Hepatocyte (in vitro differentiated cells): Measurements from ENCODE around the gene SLC19A1. TPM values are rescaled to one million over a fixed set of nuclear protein-coding genes. Genes with fewer than 3 reads are reported as not detected.
"Not testable (repeated sequence)": the region's sequence is repeated elsewhere in the genome, so short reads cannot be mapped to it uniquely, and the experiment has no call there.

Source experiments
- DNase-seq: peaks from one replicate; pipeline ENCODE4 v3.0.0-alpha.2; 2016; ENCODE audit warnings: low spot score
- H2AFZ ChIP-seq: fragments of 200-600 bp; sonication (generic); 2 replicates; pipeline ENCODE4 v1.6.0; 2016; ENCODE audit warnings: antibody characterized with exemption, mild to moderate bottlenecking
- H3K27ac ChIP-seq: fragments of 200-600 bp; sonication (generic); 2 replicates; pipeline ENCODE4 v1.5.1; 2016; ENCODE audit warnings: mild to moderate bottlenecking
- H3K27me3 ChIP-seq: fragments of 200-600 bp; sonication (generic); 2 replicates; pipeline ENCODE4 v1.6.1; 2016
- H3K36me3 ChIP-seq: fragments of 200-600 bp; sonication (generic); replicated peaks from 2 replicates; pipeline ENCODE4 v1.5.1; 2016; ENCODE audit warnings: low read depth; ENCODE audit not compliant: insufficient read depth
- H3K4me1 ChIP-seq: fragments of 200-600 bp; sonication (generic); 2 replicates; pipeline ENCODE4 v1.5.1; 2016; ENCODE audit warnings: mild to moderate bottlenecking, moderate library complexity; ENCODE audit not compliant: insufficient read depth
- H3K4me2 ChIP-seq: fragments of 200-600 bp; sonication (generic); 2 replicates; pipeline ENCODE4 v1.6.0; 2016
- H3K4me3 ChIP-seq: fragments of 200-600 bp; sonication (generic); 2 replicates; pipeline ENCODE4 v1.5.1; 2016; ENCODE audit warnings: mild to moderate bottlenecking
- H3K79me2 ChIP-seq: fragments of 200-600 bp; sonication (generic); 2 replicates; pipeline ENCODE4 v1.6.0; 2017; ENCODE audit warnings: mild to moderate bottlenecking
- H3K9me2 ChIP-seq: fragments of 200-600 bp; sonication (generic); replicated peaks from 2 replicates; pipeline ENCODE4 v1.6.0; 2017; ENCODE audit warnings: mild to moderate bottlenecking; ENCODE audit not compliant: insufficient read depth
- H3K9me3 ChIP-seq: fragments of 200-600 bp; sonication (generic); 2 replicates; pipeline ENCODE4 v1.5.1; 2016; ENCODE audit warnings: low read depth, mild to moderate bottlenecking
- H4K20me1 ChIP-seq: fragments of 200-600 bp; sonication (generic); 2 replicates; pipeline ENCODE4 v1.6.0; 2016; ENCODE audit warnings: mild to moderate bottlenecking; ENCODE audit not compliant: insufficient read depth, poor library complexity, severe bottlenecking
- EZH2 ChIP-seq: fragments of 200-600 bp; sonication (generic); IDR thresholded peaks from 2 replicates; pipeline ENCODE4 v1.6.1; 2016; ENCODE audit warnings: antibody characterized with exemption, mild to moderate bottlenecking, borderline replicate concordance
- EZH2phosphoT487 ChIP-seq: fragments of 200-600 bp; sonication (generic); IDR thresholded peaks from one replicate; pipeline ENCODE4 v1.6.1; 2018; ENCODE audit warnings: antibody characterized with exemption, mild to moderate bottlenecking, low read depth, moderate library complexity; ENCODE audit not compliant: unreplicated experiment, severe bottlenecking
- WGBS: methylation state at CpG from one replicate; pipeline ENCODE4 v1.1.6; 2016; ENCODE audit warnings: low lambda C conversion rate; ENCODE audit errors: missing lambda C conversion rate; 5-methylcytosine and 5-hydroxymethylcytosine counted together
- polyA plus RNA-seq: library from polyadenylated mRNA; unstranded; fragments of >200 nt; fragmentation: Nextera tagmentation; extraction: Ambion mirVana; gene quantifications from 2 replicates; pipeline ENCODE4 v1.2.1, GENCODE V29; 2016
- total RNA-seq: library from RNA; depleted of rRNA; stranded (reverse); fragments of >200 nt; gene quantifications from 2 replicates; pipeline ENCODE4 v1.2.3, GENCODE V29; 2014
- TF ChIP-seq, protein P1 (sequence below): fragments of 200-600 bp; sonication (generic); IDR thresholded peaks from 2 replicates; pipeline ENCODE4 v1.5.1; 2016; ENCODE audit warnings: antibody characterized with exemption, mild to moderate bottlenecking; ENCODE audit not compliant: poor library complexity

The SLC19A1 gene
- total and polyA plus RNA-seq, 2 experiments from 2014 or later, result 7.7 to 24.8 TPM

DNA sequence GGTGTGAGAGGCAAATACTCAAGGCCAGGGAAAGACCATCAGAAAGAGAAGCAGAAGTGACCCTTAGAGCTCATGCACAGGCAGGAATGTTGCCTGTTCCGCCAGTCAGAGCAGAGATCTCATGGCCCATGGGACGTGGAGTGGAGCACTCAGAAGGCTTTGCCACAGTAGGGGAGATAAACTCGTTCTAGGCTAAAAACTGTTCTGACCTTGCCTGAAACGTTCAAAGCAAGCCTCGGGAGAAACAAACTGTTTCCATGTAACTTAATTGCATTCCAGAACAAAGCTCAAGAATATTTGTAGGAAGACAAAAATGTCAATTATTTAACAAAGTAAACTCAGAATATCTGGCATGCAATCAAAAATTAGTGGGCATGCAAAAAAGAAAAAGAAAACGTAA is 20.7 kb upstream of the SLC19A1 start:
- Histone ChIP-seq H3K36me3 (no peaks in the 10 kb centered on the region), H3K9me2 (no peaks in the 10 kb centered on the region), H3K4me2 (no peak overlapping the region), H4K20me1 (no peaks in the 10 kb centered on the region), H3K27ac (no peak overlapping the region), H3K4me1 (no peaks in the 10 kb centered on the region), H3K79me2 (no peaks in the 10 kb centered on the region), H3K4me3 (no peak overlapping the region), H3K27me3 (peaks cover 3% of the 10 kb centered on the region), H2AFZ (no peak overlapping the region), H3K9me3 (no peaks in the 10 kb centered on the region)
- WGBS, result 54% methylated on average over 6 of the region's 6 CpGs
- DNase-seq, result no peak
- TF ChIP-seq, protein P1, sequence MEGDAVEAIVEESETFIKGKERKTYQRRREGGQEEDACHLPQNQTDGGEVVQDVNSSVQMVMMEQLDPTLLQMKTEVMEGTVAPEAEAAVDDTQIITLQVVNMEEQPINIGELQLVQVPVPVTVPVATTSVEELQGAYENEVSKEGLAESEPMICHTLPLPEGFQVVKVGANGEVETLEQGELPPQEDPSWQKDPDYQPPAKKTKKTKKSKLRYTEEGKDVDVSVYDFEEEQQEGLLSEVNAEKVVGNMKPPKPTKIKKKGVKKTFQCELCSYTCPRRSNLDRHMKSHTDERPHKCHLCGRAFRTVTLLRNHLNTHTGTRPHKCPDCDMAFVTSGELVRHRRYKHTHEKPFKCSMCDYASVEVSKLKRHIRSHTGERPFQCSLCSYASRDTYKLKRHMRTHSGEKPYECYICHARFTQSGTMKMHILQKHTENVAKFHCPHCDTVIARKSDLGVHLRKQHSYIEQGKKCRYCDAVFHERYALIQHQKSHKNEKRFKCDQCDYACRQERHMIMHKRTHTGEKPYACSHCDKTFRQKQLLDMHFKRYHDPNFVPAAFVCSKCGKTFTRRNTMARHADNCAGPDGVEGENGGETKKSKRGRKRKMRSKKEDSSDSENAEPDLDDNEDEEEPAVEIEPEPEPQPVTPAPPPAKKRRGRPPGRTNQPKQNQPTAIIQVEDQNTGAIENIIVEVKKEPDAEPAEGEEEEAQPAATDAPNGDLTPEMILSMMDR, result no peak
- no peak for TF ChIP-seq EZH2
- TF ChIP-seq EZH2phosphoT487, result no peak

DNA sequence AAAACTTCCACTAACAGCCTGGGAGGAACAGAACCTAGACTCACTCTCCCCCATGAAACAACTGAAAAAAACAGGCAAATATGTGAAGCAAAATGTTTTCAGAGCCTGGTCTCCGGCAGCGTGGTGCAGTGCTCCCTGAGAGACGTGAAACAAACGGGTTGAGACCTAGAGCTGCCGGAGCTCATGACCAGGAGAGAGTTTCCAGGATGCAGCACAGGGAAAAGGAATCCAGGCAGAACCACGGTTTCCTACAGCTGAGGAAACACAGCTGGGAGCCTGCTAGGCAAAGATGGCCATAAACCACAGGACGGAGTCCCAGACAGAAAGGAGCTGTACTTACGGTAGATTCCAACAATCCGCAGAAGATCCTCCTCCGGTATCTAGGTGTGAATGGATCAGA is 20.2 kb upstream of the SLC19A1 start:
- no peaks in the 10 kb centered on the region for H3K9me2 ChIP-seq
- no peaks in the 10 kb centered on the region for H3K36me3 ChIP-seq

DNA sequence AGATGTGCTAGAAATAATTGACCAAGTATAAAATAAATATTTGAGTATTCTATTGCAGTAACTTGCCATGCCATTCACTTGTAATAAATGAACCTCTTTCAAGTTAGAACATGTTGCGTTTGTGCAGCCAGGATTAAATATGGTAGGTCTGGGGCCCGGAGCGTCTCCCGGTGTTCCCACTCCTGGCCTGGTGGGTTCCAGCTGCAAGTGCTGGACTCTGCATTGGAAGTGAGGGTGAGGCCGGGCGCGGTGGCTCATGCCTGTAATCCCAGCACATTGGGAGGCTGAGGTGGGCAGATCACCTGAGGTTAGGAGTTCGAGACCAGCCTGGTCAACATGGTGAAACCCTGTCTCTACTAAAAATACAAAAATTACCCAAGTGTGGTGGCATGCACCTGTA is 19.0 kb upstream of the SLC19A1 start:
- H3K4me2 ChIP-seq, H3K9me3 ChIP-seq, H3K27ac ChIP-seq, H3K36me3 ChIP-seq, H3K79me2 ChIP-seq, H3K27me3 ChIP-seq, H4K20me1 ChIP-seq, H3K4me3 ChIP-seq, H2AFZ ChIP-seq, H3K4me1 ChIP-seq, DNase-seq, H3K9me2 ChIP-seq: not testable (repeated sequence)
- 87% methylated on average over 8 of the region's 8 CpGs for WGBS

More for the DNA sequence above, 20.2 kb upstream of the SLC19A1 start:
- TF ChIP-seq EZH2 (no peak), EZH2phosphoT487 (no peak)
- TF ChIP-seq, protein P1, result no peak
- no peaks in the 10 kb centered on the region for H3K9me3 ChIP-seq
- H3K4me3 ChIP-seq, result no peak overlapping the region
- no peaks in the 10 kb centered on the region for H3K79me2 ChIP-seq
- peaks cover 3% of the 10 kb centered on the region for H3K27me3 ChIP-seq
- no peak overlapping the region for H3K4me2 ChIP-seq
- no peak overlapping the region for H3K27ac ChIP-seq
- no peak for DNase-seq
- no peaks in the 10 kb centered on the region for H3K4me1 ChIP-seq
- H4K20me1 ChIP-seq, result no peaks in the 10 kb centered on the region
- H2AFZ ChIP-seq, result no peak overlapping the region
- WGBS, result 82% methylated on average over 10 of the region's 10 CpGs

DNA sequence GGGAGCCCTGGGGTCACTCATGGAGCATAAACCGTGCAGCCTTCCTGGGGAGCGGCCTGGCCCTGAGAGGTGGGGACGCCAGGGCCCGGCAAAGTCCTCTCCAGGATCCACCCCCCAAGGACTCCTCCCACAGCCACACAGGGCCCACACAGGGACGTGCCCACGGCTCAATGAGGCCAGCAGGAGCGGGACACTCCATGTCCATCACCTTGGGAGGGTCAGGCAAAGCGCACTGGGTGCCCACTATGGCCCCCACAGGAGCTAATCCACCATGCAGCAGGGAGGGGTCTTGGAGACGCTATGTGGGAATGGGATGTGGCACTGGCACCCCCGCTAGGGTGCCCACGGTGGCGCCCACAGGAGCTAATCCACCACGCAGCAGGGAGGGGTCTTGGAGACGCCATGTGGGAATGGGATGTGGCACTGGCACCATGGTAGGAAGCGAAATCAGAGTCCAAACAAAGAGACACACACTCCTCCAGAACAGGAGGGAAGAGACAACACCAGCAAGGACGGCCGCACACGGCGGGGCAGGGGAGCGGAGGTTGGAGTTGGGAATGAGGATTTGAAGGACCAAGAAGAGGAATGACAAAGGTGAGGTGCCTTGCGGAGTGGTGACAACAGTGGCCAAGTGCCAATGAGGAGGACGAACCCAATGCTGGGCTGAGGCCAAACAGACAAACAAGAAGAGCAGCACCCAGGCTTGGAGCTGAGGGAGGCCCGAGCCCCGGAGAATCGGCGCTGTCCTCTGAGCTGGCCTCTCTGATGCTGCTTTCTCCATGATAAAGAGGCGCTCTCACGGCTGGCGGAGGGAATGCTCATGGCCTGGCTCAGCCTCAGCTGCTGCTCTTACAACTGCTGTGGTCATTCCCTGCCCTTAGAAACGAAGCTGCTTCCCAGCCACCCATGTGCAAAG is 18.1 kb upstream of the SLC19A1 start:
- Histone ChIP-seq H3K4me1 (peaks cover 4% of the 10 kb centered on the region), H3K36me3 (no peaks in the 10 kb centered on the region), H3K4me3 (no peak overlapping the region), H3K9me3 (no peaks in the 10 kb centered on the region), H3K27me3 (no peaks in the 10 kb centered on the region), H3K79me2 (no peaks in the 10 kb centered on the region), H3K9me2 (no peaks in the 10 kb centered on the region), H3K4me2 (no peak overlapping the region), H2AFZ (no peak overlapping the region), H3K27ac (no peak overlapping the region), H4K20me1 (no peaks in the 10 kb centered on the region)
- no peak for DNase-seq
- no peak for TF ChIP-seq EZH2phosphoT487
- TF ChIP-seq EZH2, result no peak
- TF ChIP-seq, protein P1, result no peak
- WGBS, result 88% methylated on average over 27 of the region's 30 CpGs
